GM21529 (cell line): ENCODE data around the gene RIT1.
"Not testable (repeated sequence)": the region's sequence is repeated elsewhere in the genome, so short reads cannot be mapped to it uniquely, and the experiment has no call there.

Experiments used
- ATAC-seq: cut with Tn5 transposase; IDR thresholded peaks from one replicate; pipeline ENCODE4 v1.9.1; 2021; ENCODE audit not compliant: unreplicated experiment

RIT1 gene

GRCh38 chr1:155934097-155934935 lies 23.2 kb upstream of the RIT1 start, which contains the start of gene KHDC4:
TSS of gene KHDC4 (minus strand) at chr1:155934413. CDS start at chr1:155934373, 40 bp downstream.
- ATAC-seq, result peak; percentile 93

GRCh38 chr1:155933591-155934096 lies 22.5 kb upstream of the RIT1 start:
- no peak for ATAC-seq

GRCh38 chr1:155932487-155932886 lies 21.3 kb upstream of the RIT1 start:
- no peak for ATAC-seq

GRCh38 chr1:155932081-155932480 lies 20.9 kb upstream of the RIT1 start:
- ATAC-seq, result no peak

GRCh38 chr1:155931332-155932038 lies 20.3 kb upstream of the RIT1 start:
- ATAC-seq, result no peak

- not testable (repeated sequence) for ATAC-seq
Measured at GRCh38 chr1:155930725-155931124, 19.6 kb upstream of the RIT1 start.

GRCh38 chr1:155929057-155929456 lies 17.9 kb upstream of the RIT1 start:
- no peak for ATAC-seq

- ATAC-seq, result no peak
Measured at GRCh38 chr1:155925506-155925905, 14.4 kb upstream of the RIT1 start.

- no peak for ATAC-seq
Measured at GRCh38 chr1:155920717-155921116, 9.6 kb upstream of the RIT1 start.

GRCh38 chr1:155919801-155920200 lies 8.7 kb upstream of the RIT1 start:
- ATAC-seq, result no peak

- no peak for ATAC-seq
Measured at GRCh38 chr1:155918660-155919059, 7.5 kb upstream of the RIT1 start.

GRCh38 chr1:155913969-155914757 lies 3.0 kb upstream of the RIT1 start:
- ATAC-seq, result no peak

- ATAC-seq, result no peak
Measured at GRCh38 chr1:155912056-155912536, 947 bp upstream of the RIT1 start.

- peak; percentile 29 for ATAC-seq
Measured at GRCh38 chr1:155910621-155911121, 478 bp downstream of the RIT1 start.

GRCh38 chr1:155909894-155910293 lies 1.3 kb downstream of the RIT1 start:
- no peak for ATAC-seq

GRCh38 chr1:155904261-155904660 lies 6.9 kb downstream of the RIT1 start:
- ATAC-seq, result no peak

- no peak for ATAC-seq
Measured at GRCh38 chr1:155900161-155900560, 11.0 kb downstream of the RIT1 start.

- no peak for ATAC-seq
Measured at GRCh38 chr1:155899683-155900082, 11.5 kb downstream of the RIT1 start.

- ATAC-seq, result no peak
Measured at GRCh38 chr1:155898888-155899287, 12.3 kb downstream of the RIT1 start.

GRCh38 chr1:155897746-155898145 lies 13.4 kb downstream of the RIT1 start:
- no peak for ATAC-seq

- not testable (repeated sequence) for ATAC-seq
Measured at GRCh38 chr1:155896476-155896875, 14.7 kb downstream of the RIT1 start.
